ENCODE results near the gene ATP5IF1.

- TF ChIP-seq POLR2A (IDR thresholded peaks at IDR 0.05; ENCODE audit: low read depth, low read length) (no peak), POLR2AphosphoS5 (IDR thresholded peaks at IDR 0.05; ENCODE audit: low read depth, low read length) (no peak)
Measured at GRCh38 chr1:28256197-28256827, 20.4 kb downstream of the ATP5IF1 start.

Measured in GM12892 (cell line).